IMR-90 (cell line): Measurements from ENCODE around the gene MAN1C1. TPM values are rescaled to one million over a fixed set of nuclear protein-coding genes. Genes with fewer than 3 reads are reported as not detected.

Experiments
- ATAC-seq: fragments of 200-7000 bp; cut with Tn5 transposase; 2 replicates; pipeline ENCODE4 v1.9.1; 2020; ENCODE audit warnings: low read depth, mild to moderate bottlenecking, moderate library complexity
- BruUV-seq: library from RNA; stranded (reverse); fragments of 400-500 nt; replicated peaks from 2 replicates; lab custom pipeline; 2021; lab: Mats Ljungman, UMichigan
- CTCF ChIA-PET: fragments of 300-600 bp; formaldehyde crosslinking; extraction: SDS; loops from one replicate; lab custom pipeline; 2021; ENCODE audit warnings: antibody characterized with exemption; lab: Yijun Ruan, JAX
- POLR2A ChIA-PET: fragments of 300-600 bp; sonication (Branson Sonifier 250); formaldehyde crosslinking; loops from one replicate; lab custom pipeline; 2022; ENCODE audit warnings: antibody characterized with exemption; ENCODE audit not compliant: unreplicated experiment; lab: Charles Lee
- DNase-seq: peaks from one replicate; pipeline ENCODE4 v3.0.0; 2013
- H2AFZ ChIP-seq: replicated peaks from 2 replicates; pipeline ENCODE3; 2013; ENCODE audit warnings: low read length, mild to moderate bottlenecking; ENCODE audit not compliant: poor library complexity
- H2AK5ac ChIP-seq: 2 replicates; pipeline ENCODE4 v1.6.1; 2013; ENCODE audit warnings: low read depth, low read length, inconsistent platforms
- H2AK9ac ChIP-seq: replicated peaks from 2 replicates; pipeline ENCODE3; 2013; ENCODE audit warnings: mild to moderate bottlenecking, low read depth, low read length, moderate library complexity; ENCODE audit not compliant: poor library complexity
- H2BK120ac ChIP-seq: 2 replicates; pipeline ENCODE4 v1.6.1; 2013; ENCODE audit warnings: low read depth, low read length, inconsistent platforms
- H2BK15ac ChIP-seq: 3 replicates; pipeline ENCODE4 v1.6.1; 2013; ENCODE audit warnings: low read depth, low read length, inconsistent platforms
- H2BK20ac ChIP-seq: 2 replicates; pipeline ENCODE4 v1.6.1; 2013; ENCODE audit warnings: low read depth, mild to moderate bottlenecking, inconsistent platforms, low read length, moderate library complexity
- H2BK5ac ChIP-seq: 2 replicates; pipeline ENCODE4 v1.6.1; 2013; ENCODE audit warnings: mild to moderate bottlenecking, low read depth, low read length, inconsistent platforms; ENCODE audit not compliant: poor library complexity, severe bottlenecking
- H3K14ac ChIP-seq: replicated peaks from 2 replicates; pipeline ENCODE4 v1.6.1; 2013; ENCODE audit warnings: low read depth, low read length, inconsistent platforms
- H3K18ac ChIP-seq: 2 replicates; pipeline ENCODE4 v1.6.1; 2013; ENCODE audit warnings: low read depth, low read length, control low read depth
- H3K23ac ChIP-seq: 2 replicates; pipeline ENCODE4 v1.6.1; 2013; ENCODE audit warnings: low read depth, low read length, inconsistent platforms
- H3K27ac ChIP-seq: 2 replicates; pipeline ENCODE4 v1.5.1; 2013; ENCODE audit warnings: mild to moderate bottlenecking, control low read depth, low read length; ENCODE audit not compliant: insufficient read depth
- H3K27me3 ChIP-seq: 2 replicates; pipeline ENCODE4 v1.6.1; 2013; ENCODE audit warnings: low read length; ENCODE audit not compliant: control insufficient read depth, insufficient read depth
- H3K36me3 ChIP-seq: 2 replicates; pipeline ENCODE4 v1.6.1; 2013; ENCODE audit warnings: low read length, mixed read lengths; ENCODE audit not compliant: control insufficient read depth, insufficient read depth
- H3K4ac ChIP-seq: 2 replicates; pipeline ENCODE4 v1.6.1; 2013; ENCODE audit warnings: low read depth, low read length, inconsistent platforms
- H3K4me1 ChIP-seq: 2 replicates; pipeline ENCODE4 v1.6.1; 2013; ENCODE audit warnings: low read length, mixed read lengths; ENCODE audit not compliant: control insufficient read depth, insufficient read depth
- H3K4me2 ChIP-seq: 2 replicates; pipeline ENCODE4 v1.6.1; 2013; ENCODE audit warnings: low read depth, mild to moderate bottlenecking, control low read depth, low read length, moderate library complexity
- H3K4me3 ChIP-seq: 2 replicates; pipeline ENCODE4 v1.5.1; 2013; ENCODE audit warnings: low read depth, mild to moderate bottlenecking, control low read depth, low read length, moderate library complexity; ENCODE audit not compliant: insufficient read depth
- H3K56ac ChIP-seq: 2 replicates; pipeline ENCODE4 v1.6.1; 2013; ENCODE audit warnings: low read length, inconsistent platforms; ENCODE audit not compliant: insufficient read depth; ENCODE audit errors: extremely low read depth
- H3K79me1 ChIP-seq, 2 experiments: 2 replicates each; pipeline ENCODE4 v1.6.1; 2013; ENCODE audit warnings: low read length in 2 of 2, inconsistent platforms in 1 of 2, low read depth in 1 of 2
- H3K9ac ChIP-seq: 2 replicates; pipeline ENCODE4 v1.6.1; 2013; ENCODE audit warnings: low read depth, low read length, control low read depth
- H3K9me1 ChIP-seq: 2 replicates; pipeline ENCODE4 v1.6.1; 2013; ENCODE audit warnings: low read length, inconsistent platforms; ENCODE audit not compliant: insufficient read depth
- H3K9me3 ChIP-seq: 2 replicates; pipeline ENCODE4 v1.6.1; 2013; ENCODE audit warnings: low read length; ENCODE audit not compliant: control insufficient read depth, insufficient read depth
- H4K20me1 ChIP-seq: 2 replicates; pipeline ENCODE4 v1.6.1; 2013; ENCODE audit warnings: low read length, inconsistent platforms; ENCODE audit not compliant: insufficient read depth
- H4K5ac ChIP-seq: 2 replicates; pipeline ENCODE4 v1.6.1; 2013; ENCODE audit warnings: mild to moderate bottlenecking, low read depth, low read length, control low read depth
- H4K8ac ChIP-seq, 2 experiments: 2 replicates each; pipeline ENCODE4 v1.6.1; 2013; ENCODE audit warnings: low read depth in 2 of 2, low read length in 2 of 2, control low read depth in 1 of 2, inconsistent platforms in 1 of 2
- H4K91ac ChIP-seq: 2 replicates; pipeline ENCODE4 v1.6.1; 2013; ENCODE audit warnings: low read depth, low read length, inconsistent platforms; ENCODE audit not compliant: insufficient read depth
- BHLHE40 ChIP-seq: fragments of 150-350 bp; IDR thresholded peaks from 2 replicates; pipeline ENCODE4 v1.6.1; 2016; ENCODE audit warnings: mild to moderate bottlenecking, low read depth, low read length
- CEBPB ChIP-seq: IDR thresholded peaks from 2 replicates; pipeline ENCODE4 v1.6.1; 2012; ENCODE audit warnings: low read depth, low read length, improper control_type of control experiment
- CHD1 ChIP-seq: IDR thresholded peaks from 2 replicates; pipeline ENCODE4 v1.6.1; 2012; ENCODE audit warnings: low read depth, low read length, improper control_type of control experiment
- ELK1 ChIP-seq: fragments of 150-350 bp; IDR thresholded peaks from 2 replicates; pipeline ENCODE4 v1.6.1; 2016; ENCODE audit warnings: low read depth, mild to moderate bottlenecking, low read length, moderate library complexity, borderline replicate concordance
- FOS ChIP-seq: fragments of 150-350 bp; IDR thresholded peaks from 2 replicates; pipeline ENCODE4 v1.6.1; 2016; ENCODE audit warnings: low read depth, low read length
- MAFK ChIP-seq: IDR thresholded peaks from 2 replicates; pipeline ENCODE4 v1.6.1; 2012; ENCODE audit warnings: low read depth, low read length, improper control_type of control experiment
- MAZ ChIP-seq: IDR thresholded peaks from 2 replicates; pipeline ENCODE4 v1.6.1; 2012; ENCODE audit warnings: low read depth, mild to moderate bottlenecking, low read length, improper control_type of control experiment, moderate library complexity, borderline replicate concordance
- MXI1 ChIP-seq: IDR thresholded peaks from 2 replicates; pipeline ENCODE4 v1.6.1; 2012; ENCODE audit warnings: low read depth, mild to moderate bottlenecking, low read length, moderate library complexity, borderline replicate concordance
- NFE2L2 ChIP-seq: fragments of 150-350 bp; IDR thresholded peaks from 2 replicates; pipeline ENCODE4 v1.6.1; 2016; ENCODE audit warnings: low read depth, mild to moderate bottlenecking, low read length
- POLR2A ChIP-seq: IDR thresholded peaks from 2 replicates; pipeline ENCODE4 v1.6.1; 2012; ENCODE audit warnings: mild to moderate bottlenecking, low read depth, low read length
- RAD21 ChIP-seq: IDR thresholded peaks from 2 replicates; pipeline ENCODE4 v1.6.1; 2012; ENCODE audit warnings: low read length, improper control_type of control experiment
- RCOR1 ChIP-seq: IDR thresholded peaks from 2 replicates; pipeline ENCODE4 v1.6.1; 2012; ENCODE audit warnings: mild to moderate bottlenecking, low read length, improper control_type of control experiment; ENCODE audit not compliant: insufficient replicate concordance
- RFX5 ChIP-seq: IDR thresholded peaks from 2 replicates; pipeline ENCODE4 v1.8.0; 2012; ENCODE audit warnings: low read depth, mild to moderate bottlenecking, low read length, moderate library complexity
- SMC3 ChIP-seq: fragments of 150-350 bp; IDR thresholded peaks from 2 replicates; pipeline ENCODE4 v1.6.1; 2016; ENCODE audit warnings: low read depth, mild to moderate bottlenecking, antibody characterized with exemption, low read length, moderate library complexity
- USF2 ChIP-seq: fragments of 150-350 bp; IDR thresholded peaks from 2 replicates; pipeline ENCODE4 v1.6.1; 2017; ENCODE audit warnings: mild to moderate bottlenecking, antibody characterized with exemption, low read length, low read depth
- WGBS, 2 experiments: methylation state at CpG; one replicate each; pipeline versions ENCODE4 v1.1.5 to v1.1.7; 2013; ENCODE audit warnings: missing lambda C conversion rate in 2 of 2; ENCODE audit not compliant: insufficient read length in 1 of 2; ENCODE audit errors: extremely low coverage in 2 of 2; 5-methylcytosine and 5-hydroxymethylcytosine counted together
- dilution Hi-C: fragments of 300-500 bp; cut with HindIII; formaldehyde crosslinking; loops from one replicate; pipeline ENCODE4 v1.14.3; 2018; ENCODE audit warnings: low sequenced_read_pairs; ENCODE audit not compliant: unreplicated experiment
- in situ Hi-C: fragments of 300-500 bp; cut with MboI; formaldehyde crosslinking; loops from 3 replicates; pipeline ENCODE4 v1.14.3; 2019; ENCODE audit warnings: low sequenced_read_pairs, inconsistent platforms, mixed read lengths
- intact Hi-C: fragments of 100-400 bp; cut with micrococcal nuclease; formaldehyde crosslinking; loops from 2 replicates; pipeline ENCODE4 v1.10.0; 2022
- polyA plus RNA-seq, 3 experiments: library from polyadenylated mRNA; depleted of rRNA; stranded (reverse); fragments of >200 nt; gene quantifications; 2 replicates each; pipeline ENCODE4 v1.2.3, GENCODE V29; 2012; ENCODE audit warnings: low replicate concordance in 1 of 3
- total RNA-seq: library from RNA; depleted of rRNA; stranded (reverse); fragments of >200 nt; gene quantifications from 2 replicates; pipeline ENCODE4 v1.2.3, GENCODE V29; 2012
- TF ChIP-seq, protein P1 (sequence below): conservative IDR thresholded peaks from 2 replicates; pipeline ENCODE4 v1.5.1; 2012; ENCODE audit warnings: mild to moderate bottlenecking, low read depth, low read length, improper control_type of control experiment

MAN1C1 gene
- total and polyA plus RNA-seq, 2 of the 4 experiments (the other 2 are of a cell fraction), result 3.2 to 11.3 TPM

- dilution Hi-C loops (no loop called here), in situ Hi-C loops (no loop called here), intact Hi-C loops (no loop called here)
- Histone ChIP-seq H2BK5ac (no peak overlapping the region), H3K4me1 (peaks cover 50% of the 10 kb centered on the region), H2AK5ac (peak overlapping the region; percentile 37; the same call in 1 of the 2 replicates), H3K4me3 (no peak overlapping the region), H4K20me1 (no peaks in the 10 kb centered on the region), H3K9me1 (peaks cover 34% of the 10 kb centered on the region), H2BK15ac (0 out of 3 replicates have a peak overlapping the region, but pooled peaks have one; percentile 78), H2AK9ac (no peak overlapping the region), H3K14ac (0 out of 2 replicates have a peak overlapping the region, but pooled peaks have one; percentile 2), H4K91ac (peak overlapping the region; percentile 59), H3K79me1 (peaks cover 0 to 40% of the 10 kb centered on the region in 2 experiments; a peak in 2 of 4 replicates), H3K36me3 (no peaks in the 10 kb centered on the region), H2BK120ac (0 out of 2 replicates have a peak overlapping the region, but pooled peaks have one; percentile 4), H3K4me2 (no peak overlapping the region), H3K9ac (no peak overlapping the region), H3K56ac (no peak overlapping the region), H3K23ac (no peak overlapping the region), H2BK20ac (peak overlapping the region; percentile 54; the same call in 1 of the 2 replicates), H3K27me3 (no peaks in the 10 kb centered on the region), H3K4ac (peak overlapping the region; percentile 57), H3K18ac (no peak overlapping the region), H4K8ac (peak overlapping the region in 1 of 2 experiments; percentile 57; a peak in 2 of 4 replicates), H3K9me3 (no peaks in the 10 kb centered on the region), H3K27ac (no peak overlapping the region), H4K5ac (peak overlapping the region; percentile 25; the same call in 1 of the 2 replicates), H2AFZ (peak overlapping the region; percentile 7)
- BruUV-seq, result no TSS peak
- TF ChIP-seq RFX5 (no peak), RCOR1 (no peak), MAFK (no peak), USF2 (no peak), NFE2L2 (no peak), CEBPB (no peak), RAD21 (no peak), MXI1 (no peak), POLR2A (no peak), BHLHE40 (no peak), MAZ (no peak), CHD1 (no peak), SMC3 (no peak), ELK1 (no peak), FOS (no peak)
- TF ChIP-seq, protein P1, sequence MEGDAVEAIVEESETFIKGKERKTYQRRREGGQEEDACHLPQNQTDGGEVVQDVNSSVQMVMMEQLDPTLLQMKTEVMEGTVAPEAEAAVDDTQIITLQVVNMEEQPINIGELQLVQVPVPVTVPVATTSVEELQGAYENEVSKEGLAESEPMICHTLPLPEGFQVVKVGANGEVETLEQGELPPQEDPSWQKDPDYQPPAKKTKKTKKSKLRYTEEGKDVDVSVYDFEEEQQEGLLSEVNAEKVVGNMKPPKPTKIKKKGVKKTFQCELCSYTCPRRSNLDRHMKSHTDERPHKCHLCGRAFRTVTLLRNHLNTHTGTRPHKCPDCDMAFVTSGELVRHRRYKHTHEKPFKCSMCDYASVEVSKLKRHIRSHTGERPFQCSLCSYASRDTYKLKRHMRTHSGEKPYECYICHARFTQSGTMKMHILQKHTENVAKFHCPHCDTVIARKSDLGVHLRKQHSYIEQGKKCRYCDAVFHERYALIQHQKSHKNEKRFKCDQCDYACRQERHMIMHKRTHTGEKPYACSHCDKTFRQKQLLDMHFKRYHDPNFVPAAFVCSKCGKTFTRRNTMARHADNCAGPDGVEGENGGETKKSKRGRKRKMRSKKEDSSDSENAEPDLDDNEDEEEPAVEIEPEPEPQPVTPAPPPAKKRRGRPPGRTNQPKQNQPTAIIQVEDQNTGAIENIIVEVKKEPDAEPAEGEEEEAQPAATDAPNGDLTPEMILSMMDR, result no peak
- DNase-seq, result no peak
- CTCF ChIA-PET, result no interaction called here
- no peak for ATAC-seq
- POLR2A ChIA-PET, result no interaction called here
- WGBS, 2 experiments, result no CpG with 5 or more reads among the region's 7 CpGs
Observed at GRCh38 chr1:25704267-25704691, 87.7 kb downstream of the MAN1C1 start.
